Calu3 (cell line): ENCODE data around the gene RAB7B. TPM values are rescaled to one million over a fixed set of nuclear protein-coding genes. Genes with fewer than 3 reads are reported as not detected.

ENCODE experiments used
- BruUV-seq: library from RNA; stranded (reverse); fragments of 400-500 nt; replicated peaks from 2 replicates; lab custom pipeline; 2021; lab: Mats Ljungman, UMichigan
- CTCF ChIA-PET: fragments of 300-600 bp; sonication (Branson Sonifier 250); formaldehyde crosslinking; loops from one replicate; lab custom pipeline; 2022; ENCODE audit warnings: antibody characterized with exemption; lab: Charles Lee
- DNase-seq: peaks from one replicate; pipeline ENCODE4 v3.0.0; 2022
- H3K27ac Mint-ChIP-seq: one replicate; pipeline ENCODE4 v1.8.0; 2022; ENCODE audit warnings: mixed read lengths; ENCODE audit not compliant: unreplicated experiment
- H3K27me3 Mint-ChIP-seq: one replicate; pipeline ENCODE4 v1.8.0; 2022; ENCODE audit warnings: mixed read lengths; ENCODE audit not compliant: unreplicated experiment
- H3K36me3 Mint-ChIP-seq: one replicate; pipeline ENCODE4 v1.8.0; 2022; ENCODE audit warnings: mild to moderate bottlenecking, moderate library complexity, mixed read lengths; ENCODE audit not compliant: insufficient read depth, unreplicated experiment
- H3K4me1 Mint-ChIP-seq: one replicate; pipeline ENCODE4 v1.8.0; 2022; ENCODE audit warnings: mild to moderate bottlenecking, low read depth, mixed read lengths; ENCODE audit not compliant: unreplicated experiment
- H3K4me3 Mint-ChIP-seq: one replicate; pipeline ENCODE4 v1.8.0; 2022; ENCODE audit warnings: mild to moderate bottlenecking, low read depth, moderate library complexity, mixed read lengths; ENCODE audit not compliant: unreplicated experiment
- H3K9me3 Mint-ChIP-seq: one replicate; pipeline ENCODE4 v1.8.0; 2022; ENCODE audit warnings: low read depth, mixed read lengths; ENCODE audit not compliant: unreplicated experiment
- CTCF ChIP-seq: fragments of 200-600 bp; IDR thresholded peaks from one replicate; pipeline ENCODE4 v1.8.0; 2022; ENCODE audit warnings: antibody characterized with exemption; ENCODE audit not compliant: unreplicated experiment
- intact Hi-C: fragments of 100-400 bp; cut with micrococcal nuclease; formaldehyde crosslinking; loops from one replicate; pipeline ENCODE4 v1.10.0; 2022; ENCODE audit not compliant: unreplicated experiment
- total RNA-seq: library from RNA; stranded (reverse); gene quantifications from 2 replicates; pipeline ENCODE4 v1.2.3, GENCODE V29; 2022

Gene RAB7B
- total RNA-seq, 1 experiment from 2014 or later: 1.1 TPM

- no peaks in the 10 kb centered on the region for H3K9me3 Mint-ChIP-seq
- no peaks in the 10 kb centered on the region for H3K27me3 Mint-ChIP-seq
- intact Hi-C loops: no loop called here
- H3K4me3 Mint-ChIP-seq: no peak overlapping the region
- no peak overlapping the region for H3K27ac Mint-ChIP-seq
- peaks cover 63% of the 10 kb centered on the region for H3K4me1 Mint-ChIP-seq
- BruUV-seq: no TSS peak
- CTCF ChIA-PET: no interaction called here
- no peak for TF ChIP-seq CTCF
- H3K36me3 Mint-ChIP-seq: peaks cover 50% of the 10 kb centered on the region
- DNase-seq: no peak
Observed at GRCh38 chr1:206049293-206049692, 46.1 kb upstream of the RAB7B start.

GRCh38 chr1:206048582-206048981 is 45.4 kb upstream of the RAB7B start:
- intact Hi-C loops: loop anchor here (1.0 kb wide), 1 partner anchor 8 kb away; no protein-coding TSS in a partner anchor
- H3K4me3 Mint-ChIP-seq: peak overlapping the region; percentile 63
- TF ChIP-seq CTCF: no peak
- no TSS peak for BruUV-seq
- CTCF ChIA-PET: interaction anchor here (0.6 to 1.7 kb wide), 9 partner anchors 9 to 666 kb away, joined by 3 to 9 read pairs (median 4); partner anchors contain the start of gene CTSE
- DNase-seq: peak; percentile 94
- H3K27ac Mint-ChIP-seq: peak overlapping the region; percentile 84
- no peaks in the 10 kb centered on the region for H3K9me3 Mint-ChIP-seq
- H3K36me3 Mint-ChIP-seq: peaks cover 43% of the 10 kb centered on the region
- peaks cover 55% of the 10 kb centered on the region for H3K4me1 Mint-ChIP-seq
- no peaks in the 10 kb centered on the region for H3K27me3 Mint-ChIP-seq

GRCh38 chr1:206047271-206047670 is 44.1 kb upstream of the RAB7B start:
- DNase-seq: no peak
- Mint-ChIP-seq H3K4me3 (peak overlapping the region; percentile 63), H3K9me3 (no peaks in the 10 kb centered on the region), H3K36me3 (peaks cover 30% of the 10 kb centered on the region), H3K27me3 (no peaks in the 10 kb centered on the region), H3K27ac (peak overlapping the region; percentile 84), H3K4me1 (peaks cover 46% of the 10 kb centered on the region)
- CTCF ChIA-PET: interaction anchor here (1.7 kb wide), 1 partner anchor 25 kb away, joined by 9 read pairs; the partner anchor contains the start of gene CTSE
- no TSS peak for BruUV-seq
- intact Hi-C loops: no loop called here
- no peak for TF ChIP-seq CTCF

GRCh38 chr1:206041640-206042039 is 38.4 kb upstream of the RAB7B start:
- Mint-ChIP-seq H3K4me3 (peak overlapping the region; percentile 51), H3K27ac (peak overlapping the region; percentile 11), H3K9me3 (no peaks in the 10 kb centered on the region), H3K27me3 (no peaks in the 10 kb centered on the region), H3K4me1 (peaks cover 32% of the 10 kb centered on the region), H3K36me3 (peaks cover 3% of the 10 kb centered on the region)
- intact Hi-C loops: no loop called here
- TF ChIP-seq CTCF: no peak
- DNase-seq: peak; percentile 65
- no TSS peak for BruUV-seq
- CTCF ChIA-PET: interaction anchor here (1.0 to 1.3 kb wide), 2 partner anchors 11 to 19 kb away, joined by 3 to 5 read pairs; no protein-coding TSS in a partner anchor
